Upper lobe of left lung (tissue), 4 donors: ENCODE measurements around the gene DPM2.

Source experiments
- EP300 ChIP-seq, 4 donors: sonication (generic); formaldehyde crosslinking; IDR thresholded peaks; one replicate each; pipeline ENCODE4 v1.5.1; 2017; ENCODE audit warnings: antibody characterized with exemption in 4 of 4, control low read depth in 2 of 4
- POLR2A ChIP-seq, 4 donors: fragments of 450-650 bp; IDR thresholded peaks; one replicate each; pipeline ENCODE4 v1.5.1; 2016 to 2017; ENCODE audit warnings: antibody characterized with exemption in 4 of 4, mild to moderate bottlenecking in 2 of 4
- TF ChIP-seq, protein P1 (sequence below), 6 experiments: fragments of 450-650 bp in 4 of 6; fragments of 200-600 bp in 2 of 6; sonication (generic) in 2 of 6; IDR thresholded peaks; one replicate each; pipeline ENCODE4 v1.5.1; 2016 to 2019; ENCODE audit warnings: antibody characterized with exemption in 6 of 6

- TF ChIP-seq, protein P1, sequence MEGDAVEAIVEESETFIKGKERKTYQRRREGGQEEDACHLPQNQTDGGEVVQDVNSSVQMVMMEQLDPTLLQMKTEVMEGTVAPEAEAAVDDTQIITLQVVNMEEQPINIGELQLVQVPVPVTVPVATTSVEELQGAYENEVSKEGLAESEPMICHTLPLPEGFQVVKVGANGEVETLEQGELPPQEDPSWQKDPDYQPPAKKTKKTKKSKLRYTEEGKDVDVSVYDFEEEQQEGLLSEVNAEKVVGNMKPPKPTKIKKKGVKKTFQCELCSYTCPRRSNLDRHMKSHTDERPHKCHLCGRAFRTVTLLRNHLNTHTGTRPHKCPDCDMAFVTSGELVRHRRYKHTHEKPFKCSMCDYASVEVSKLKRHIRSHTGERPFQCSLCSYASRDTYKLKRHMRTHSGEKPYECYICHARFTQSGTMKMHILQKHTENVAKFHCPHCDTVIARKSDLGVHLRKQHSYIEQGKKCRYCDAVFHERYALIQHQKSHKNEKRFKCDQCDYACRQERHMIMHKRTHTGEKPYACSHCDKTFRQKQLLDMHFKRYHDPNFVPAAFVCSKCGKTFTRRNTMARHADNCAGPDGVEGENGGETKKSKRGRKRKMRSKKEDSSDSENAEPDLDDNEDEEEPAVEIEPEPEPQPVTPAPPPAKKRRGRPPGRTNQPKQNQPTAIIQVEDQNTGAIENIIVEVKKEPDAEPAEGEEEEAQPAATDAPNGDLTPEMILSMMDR (IDR thresholded peaks at IDR 0.05): no peak
- TF ChIP-seq EP300 (IDR thresholded peaks at IDR 0.05) (no peak), POLR2A (IDR thresholded peaks at IDR 0.05) (no peak)
These were observed 34.7 kb upstream of the DPM2 start for GRCh38 chr9:127972236-127972871.
